PC-3 (cell line): ENCODE results near the gene CNTNAP5.

Source experiments
- EZH2 ChIP-seq: fragments of 300-600 bp; sonication (generic); IDR thresholded peaks from one replicate; pipeline ENCODE4 v1.6.1; 2017; ENCODE audit warnings: antibody characterized with exemption, mild to moderate bottlenecking, low read length; ENCODE audit not compliant: unreplicated experiment
- EZH2phosphoT487 ChIP-seq: fragments of 300-600 bp; sonication (generic); IDR thresholded peaks from 2 replicates; pipeline ENCODE4 v1.6.1; 2018; ENCODE audit warnings: mild to moderate bottlenecking, antibody characterized with exemption, low read length, borderline replicate concordance
- TF ChIP-seq, protein P1 (sequence below): fragments of 300-600 bp; sonication (generic); conservative IDR thresholded peaks from 2 replicates; pipeline ENCODE4 v1.5.1; 2017; ENCODE audit warnings: antibody characterized with exemption, low read depth, mild to moderate bottlenecking, low read length

- TF ChIP-seq, protein P1, sequence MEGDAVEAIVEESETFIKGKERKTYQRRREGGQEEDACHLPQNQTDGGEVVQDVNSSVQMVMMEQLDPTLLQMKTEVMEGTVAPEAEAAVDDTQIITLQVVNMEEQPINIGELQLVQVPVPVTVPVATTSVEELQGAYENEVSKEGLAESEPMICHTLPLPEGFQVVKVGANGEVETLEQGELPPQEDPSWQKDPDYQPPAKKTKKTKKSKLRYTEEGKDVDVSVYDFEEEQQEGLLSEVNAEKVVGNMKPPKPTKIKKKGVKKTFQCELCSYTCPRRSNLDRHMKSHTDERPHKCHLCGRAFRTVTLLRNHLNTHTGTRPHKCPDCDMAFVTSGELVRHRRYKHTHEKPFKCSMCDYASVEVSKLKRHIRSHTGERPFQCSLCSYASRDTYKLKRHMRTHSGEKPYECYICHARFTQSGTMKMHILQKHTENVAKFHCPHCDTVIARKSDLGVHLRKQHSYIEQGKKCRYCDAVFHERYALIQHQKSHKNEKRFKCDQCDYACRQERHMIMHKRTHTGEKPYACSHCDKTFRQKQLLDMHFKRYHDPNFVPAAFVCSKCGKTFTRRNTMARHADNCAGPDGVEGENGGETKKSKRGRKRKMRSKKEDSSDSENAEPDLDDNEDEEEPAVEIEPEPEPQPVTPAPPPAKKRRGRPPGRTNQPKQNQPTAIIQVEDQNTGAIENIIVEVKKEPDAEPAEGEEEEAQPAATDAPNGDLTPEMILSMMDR = no peak
- TF ChIP-seq EZH2phosphoT487 = no peak
- TF ChIP-seq EZH2 = no peak
Observed at GRCh38 chr2:124959581-124959980, 934.5 kb downstream of the CNTNAP5 start.
